ENCODE data around the gene MAP2K5.

MAP2K5 gene

GRCh38 chr15:67809866-67810265 lies 267.4 kb downstream of the MAP2K5 start:
- no peak for DNase-seq

- no peak for DNase-seq
These were observed 269.7 kb downstream of the MAP2K5 start for GRCh38 chr15:67812241-67812644.

GRCh38 chr15:67813104-67813634 lies 270.7 kb downstream of the MAP2K5 start:
- no peak for DNase-seq

GRCh38 chr15:67815036-67815592 lies 272.6 kb downstream of the MAP2K5 start:
- no peak for DNase-seq

GRCh38 chr15:67816668-67817067 lies 274.2 kb downstream of the MAP2K5 start:
- no peak for DNase-seq

- no peak for DNase-seq
These were observed 276.0 kb downstream of the MAP2K5 start for GRCh38 chr15:67818464-67818863.

- DNase-seq: no peak
These were observed 277.1 kb downstream of the MAP2K5 start for GRCh38 chr15:67819636-67820035.

GRCh38 chr15:67820122-67820991 lies 277.9 kb downstream of the MAP2K5 start:
- DNase-seq: no peak

- peak; percentile 40 for DNase-seq
These were observed 278.7 kb downstream of the MAP2K5 start for GRCh38 chr15:67820992-67821783.

GRCh38 chr15:67821784-67822440 lies 279.4 kb downstream of the MAP2K5 start:
- no peak for DNase-seq

GRCh38 chr15:67822537-67823313 lies 280.2 kb downstream of the MAP2K5 start:
- no peak for DNase-seq

GRCh38 chr15:67823314-67824196 lies 281.1 kb downstream of the MAP2K5 start:
- DNase-seq: no peak

GRCh38 chr15:67824197-67824968 lies 281.9 kb downstream of the MAP2K5 start:
- no peak for DNase-seq

- DNase-seq: peak; percentile 31
These were observed 282.7 kb downstream of the MAP2K5 start, which contains the start of gene SKOR1 for GRCh38 chr15:67824976-67825880. Gene SKOR1 (plus strand): TSS chr15:67825509. CDS start chr15:67825603, 94 bp downstream.

GRCh38 chr15:67825881-67826716 lies 283.6 kb downstream of the MAP2K5 start:
- peak; percentile 21 for DNase-seq

- DNase-seq: peak; percentile 15
These were observed 284.4 kb downstream of the MAP2K5 start for GRCh38 chr15:67826717-67827561.
